Measurements from ENCODE around the gene AMBP. TPM values are rescaled to one million over a fixed set of nuclear protein-coding genes. Genes with fewer than 3 reads are reported as not detected.

Gene AMBP
- total RNA-seq, 1 experiment from 2014 or later = 0.20 TPM

GRCh38 chr9:114050226-114050568 is 27.9 kb downstream of the AMBP start:
- no peaks in the 10 kb centered on the region for H3K27me3 Mint-ChIP-seq (ENCODE audit: low read depth)
- Histone ChIP-seq H3K4me2 (ENCODE audit: insufficient read depth, insufficient read length, low read length) (no peak overlapping the region), H2BK5ac (ENCODE audit: insufficient read length, low read length) (no peak overlapping the region), H3K18ac (ENCODE audit: insufficient read length, low read depth, low read length) (no peak overlapping the region), H3K27me3 (ENCODE audit: insufficient read depth, low read length) (no peaks in the 10 kb centered on the region), H4K20me1 (ENCODE audit: control insufficient read depth, insufficient read depth, insufficient read length) (no peaks in the 10 kb centered on the region), H2BK120ac (ENCODE audit: low read depth, low read length, poor library complexity, severe bottlenecking) (no peak overlapping the region), H4K8ac (replicated peaks; ENCODE audit: insufficient read length, low read depth, low read length) (no peak overlapping the region), H3K23me2 (ENCODE audit: insufficient read length, low read depth, low read length, poor library complexity, severe bottlenecking) (no peaks in the 10 kb centered on the region), H2AFZ (ENCODE audit: low read length) (no peak overlapping the region), H3K56ac (ENCODE audit: insufficient read length, low read depth, low read length) (no peak overlapping the region), H3K79me1 (ENCODE audit: insufficient read depth, low read depth, low read length, poor library complexity, severe bottlenecking) (no peaks in the 10 kb centered on the region), H3K9me3 (ENCODE audit: control insufficient read depth, low read depth, low read length) (no peaks in the 10 kb centered on the region), H2BK20ac (ENCODE audit: low read depth, low read length, poor library complexity, severe bottlenecking) (no peak overlapping the region), H4K5ac (ENCODE audit: insufficient read length, low read depth, low read length) (no peak overlapping the region), H3T11ph (ENCODE audit: low read length) (no peak overlapping the region), H3K14ac (ENCODE audit: insufficient read depth, low read length) (no peak overlapping the region), H2AK5ac (ENCODE audit: insufficient read length, low read length) (no peak overlapping the region), H2BK12ac (ENCODE audit: insufficient read length, low read depth, low read length) (no peak overlapping the region), H3K23ac (ENCODE audit: insufficient read length, low read depth, low read length) (no peak overlapping the region), H2BK15ac (ENCODE audit: low read depth, low read length) (no peak overlapping the region), H3K4me1 (ENCODE audit: insufficient read depth, low read length) (no peaks in the 10 kb centered on the region), H3K9ac (ENCODE audit: extremely low read depth, insufficient read length, low read length) (no peak overlapping the region), H3K4ac (ENCODE audit: low read depth, low read length) (no peak overlapping the region), H4K91ac (ENCODE audit: insufficient read length, low read depth, low read length) (no peak overlapping the region), H3K79me2 (ENCODE audit: insufficient read depth, low read length) (no peaks in the 10 kb centered on the region), H3K27ac (ENCODE audit: insufficient read length, low read depth, low read length) (no peak overlapping the region)
- H3K36me3 Mint-ChIP-seq (ENCODE audit: insufficient read depth in 1 of 3, low read depth in 3 of 3) = peaks cover 16 to 49% (median 46%) of the 10 kb centered on the region in 3 experiments; a peak in 6 of 7 replicates
- no CpG with 5 or more reads among the region's 11 CpGs for whole genome bisulfite sequencing (ENCODE audit: extremely low coverage, insufficient read length, low lambda C conversion rate)
- peaks cover 0 to 4% of the 10 kb centered on the region in 2 experiments; a peak in 3 of 4 replicates for H3K4me1 Mint-ChIP-seq
- no peak overlapping the region for H3K4me3 Mint-ChIP-seq
- no peaks in the 10 kb centered on the region for H3K9me3 Mint-ChIP-seq
- TF ChIP-seq CTCF (conservative IDR thresholded peaks at IDR 0.05) = no peak
- H3K27ac Mint-ChIP-seq = no peak overlapping the region; a peak in 1 of 7 replicates
- DNase-seq = no peak
